HG03575 (cell line): ENCODE results near the gene MC1R.
"Not testable (repeated sequence)": the region's sequence is repeated elsewhere in the genome, so short reads cannot be mapped to it uniquely, and the experiment has no call there.

Experiments used
- ATAC-seq: cut with Tn5 transposase; IDR thresholded peaks from one replicate; pipeline ENCODE4 v1.9.1; 2021; ENCODE audit not compliant: unreplicated experiment, insufficient number of reproducible peaks, low FRiP score; ENCODE audit errors: extremely low read depth

Gene MC1R

DNA sequence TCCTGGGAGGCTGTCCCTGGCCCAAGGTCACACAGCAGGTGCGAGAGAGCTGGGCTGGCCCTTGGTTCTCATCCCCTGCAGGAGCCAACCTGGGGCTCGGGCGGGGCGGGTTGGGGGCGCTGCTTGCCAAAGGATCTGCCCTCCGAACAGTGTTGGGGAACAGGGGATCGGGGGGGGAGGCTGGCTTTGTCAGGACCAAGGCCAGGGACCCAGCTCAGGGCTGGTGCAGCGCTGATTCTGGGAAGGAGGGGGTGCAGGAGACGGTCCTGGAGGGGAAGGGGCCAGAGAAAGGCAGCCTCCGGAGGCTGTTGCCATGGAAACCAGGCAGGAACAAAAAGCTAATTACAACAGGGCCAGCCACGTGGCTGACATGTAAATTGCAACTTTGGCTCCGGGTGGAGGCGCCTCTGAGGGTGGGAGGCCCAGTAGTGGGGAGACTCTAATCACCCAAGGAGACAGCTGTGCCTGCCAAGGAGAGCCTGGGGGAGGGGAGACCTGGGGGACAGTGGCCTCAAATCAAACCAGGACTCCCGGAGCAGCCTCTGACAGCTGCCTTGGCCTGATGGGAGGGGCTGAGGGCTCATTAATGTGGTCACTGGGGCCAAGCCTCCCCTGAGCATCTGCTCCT lies 5.7 kb downstream of the MC1R start:
- no peak for ATAC-seq

GRCh38 chr16:89924925-89925307 lies 6.3 kb downstream of the MC1R start:
- ATAC-seq = no peak

GRCh38 chr16:89925596-89926079 lies 7.0 kb downstream of the MC1R start:
- no peak for ATAC-seq

GRCh38 chr16:89931305-89931896 lies 12.7 kb downstream of the MC1R start:
- ATAC-seq = no peak

DNA sequence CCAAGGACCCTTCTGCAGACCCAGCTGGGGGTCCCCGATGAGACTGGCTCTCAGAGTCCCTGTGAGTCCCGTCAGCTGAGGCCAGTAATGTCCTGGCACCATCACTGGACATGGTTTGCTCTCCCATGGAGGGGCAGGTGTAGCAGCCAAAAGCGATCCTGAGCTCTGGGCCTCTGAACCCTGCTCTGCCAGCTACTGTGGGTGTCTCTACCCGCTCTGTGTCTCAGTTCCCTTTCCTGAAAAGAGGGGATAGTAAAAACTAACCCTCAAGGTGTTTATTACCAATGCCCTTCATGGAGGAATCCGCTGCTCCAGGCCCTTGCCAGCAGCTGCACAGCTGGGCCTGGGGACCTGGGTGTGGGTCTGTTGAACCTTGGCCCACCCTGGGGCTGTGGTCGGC lies 13.3 kb downstream of the MC1R start:
- no peak for ATAC-seq

DNA sequence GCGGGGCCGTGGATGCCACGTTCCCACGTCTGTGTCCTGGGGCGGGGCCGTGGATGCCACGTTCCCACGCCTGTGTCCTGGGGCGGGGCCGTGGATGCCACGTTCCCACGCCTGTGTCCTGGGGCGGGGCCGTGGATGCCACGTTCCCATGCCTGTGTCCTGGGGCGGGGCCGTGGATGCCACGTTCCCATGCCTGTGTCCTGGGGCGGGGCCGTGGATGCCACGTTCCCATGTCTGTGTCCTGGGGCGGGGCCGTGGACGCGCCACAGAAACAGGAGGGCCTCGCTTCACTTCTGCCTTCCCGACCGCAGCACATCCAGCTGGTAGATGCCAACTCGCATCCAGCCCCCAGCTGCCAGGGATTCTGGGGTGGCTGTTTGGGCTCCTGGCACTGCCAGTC lies 15.4 kb downstream of the MC1R start:
- ATAC-seq = not testable (repeated sequence)

DNA sequence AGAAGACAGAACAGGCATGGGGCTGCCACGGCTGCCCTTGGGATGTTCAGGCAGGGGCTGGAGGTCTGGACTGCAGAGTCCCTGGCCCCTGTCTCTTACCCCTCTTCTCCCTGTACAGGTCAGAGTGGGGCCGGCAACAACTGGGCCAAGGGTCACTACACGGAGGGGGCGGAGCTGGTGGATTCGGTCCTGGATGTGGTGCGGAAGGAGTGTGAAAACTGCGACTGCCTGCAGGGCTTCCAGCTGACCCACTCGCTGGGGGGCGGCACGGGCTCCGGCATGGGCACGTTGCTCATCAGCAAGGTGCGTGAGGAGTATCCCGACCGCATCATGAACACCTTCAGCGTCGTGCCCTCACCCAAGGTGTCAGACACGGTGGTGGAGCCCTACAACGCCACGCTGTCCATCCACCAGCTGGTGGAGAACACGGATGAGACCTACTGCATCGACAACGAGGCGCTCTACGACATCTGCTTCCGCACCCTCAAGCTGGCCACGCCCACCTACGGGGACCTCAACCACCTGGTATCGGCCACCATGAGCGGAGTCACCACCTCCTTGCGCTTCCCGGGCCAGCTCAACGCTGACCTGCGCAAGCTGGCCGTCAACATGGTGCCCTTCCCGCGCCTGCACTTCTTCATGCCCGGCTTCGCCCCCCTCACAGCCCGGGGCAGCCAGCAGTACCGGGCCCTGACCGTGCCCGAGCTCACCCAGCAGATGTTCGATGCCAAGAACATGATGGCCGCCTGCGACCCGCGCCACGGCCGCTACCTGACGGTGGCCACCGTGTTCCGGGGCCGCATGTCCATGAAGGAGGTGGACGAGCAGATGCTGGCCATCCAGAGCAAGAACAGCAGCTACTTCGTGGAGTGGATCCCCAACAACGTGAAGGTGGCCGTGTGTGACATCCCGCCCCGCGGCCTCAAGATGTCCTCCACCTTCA lies 16.2 kb downstream of the MC1R start:
- no peak for ATAC-seq

GRCh38 chr16:89935620-89936019 lies 17.0 kb downstream of the MC1R start:
- not testable (repeated sequence) for ATAC-seq

GRCh38 chr16:89936034-89936433 lies 17.4 kb downstream of the MC1R start:
- no peak for ATAC-seq

DNA sequence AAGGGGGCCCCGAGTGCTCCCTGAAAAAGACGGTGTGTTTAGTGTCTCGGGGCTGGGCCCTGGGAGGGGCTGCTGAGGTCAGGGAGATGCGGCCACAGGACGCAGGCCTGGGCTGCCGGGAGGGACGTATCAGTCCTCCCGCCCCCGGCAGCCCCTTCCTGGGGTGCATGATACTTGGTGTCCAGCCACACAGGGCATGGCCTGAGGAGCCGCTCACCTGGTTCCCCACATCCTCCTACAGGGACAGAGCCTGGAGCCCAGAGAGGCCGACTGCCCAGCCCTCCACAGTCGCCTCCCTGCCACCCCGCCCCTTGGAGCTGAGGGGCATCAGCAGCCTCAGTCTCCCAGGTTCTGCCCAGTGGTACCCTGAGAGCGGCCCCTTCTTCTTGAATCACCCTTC lies 17.8 kb downstream of the MC1R start:
- ATAC-seq = no peak

DNA sequence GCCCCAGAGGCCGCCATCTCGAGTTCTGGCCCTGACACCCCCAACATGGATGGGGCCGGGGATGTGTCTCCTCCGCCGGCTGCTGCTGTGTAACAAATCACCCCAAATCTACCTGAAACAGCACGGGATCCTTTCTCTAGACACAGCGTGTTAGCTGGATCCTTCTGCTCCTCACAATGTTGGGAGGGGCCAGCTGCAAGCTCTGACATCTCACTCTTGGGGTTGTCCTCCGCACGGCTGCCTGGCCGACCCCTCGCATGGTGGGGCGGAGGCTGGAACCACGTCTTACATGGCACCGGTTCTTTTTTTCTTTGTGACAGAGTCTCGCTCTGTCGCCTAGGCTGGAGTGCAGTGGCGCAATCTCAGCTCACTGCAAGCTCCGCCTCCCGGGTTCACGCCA lies 18.3 kb downstream of the MC1R start:
- ATAC-seq = no peak

- ATAC-seq = no peak
Measured at GRCh38 chr16:89938175-89938885, 19.7 kb downstream of the MC1R start.

GRCh38 chr16:89944773-89945172 lies 26.1 kb downstream of the MC1R start:
- no peak for ATAC-seq

DNA sequence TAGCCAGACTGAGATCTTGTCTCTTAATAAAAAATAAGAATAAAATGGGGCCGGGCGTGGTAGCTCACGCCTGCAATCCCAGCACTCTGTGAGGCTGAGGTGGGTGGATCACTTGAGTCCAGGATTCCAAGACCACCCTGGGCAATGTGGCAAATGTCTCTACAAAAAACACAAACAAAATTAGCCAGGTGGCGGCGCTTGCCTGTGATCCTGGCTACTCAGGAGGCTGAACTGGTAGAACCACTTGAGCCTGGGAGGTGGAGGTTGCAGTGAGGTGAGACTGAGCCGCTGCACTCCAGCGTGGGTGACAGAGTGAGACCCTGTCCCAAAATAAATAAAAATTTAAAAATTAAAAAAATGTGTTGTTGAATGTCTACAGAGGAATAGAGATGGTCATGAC lies 27.0 kb downstream of the MC1R start:
- no peak for ATAC-seq

GRCh38 chr16:89946515-89946914 lies 27.9 kb downstream of the MC1R start:
- no peak for ATAC-seq

DNA sequence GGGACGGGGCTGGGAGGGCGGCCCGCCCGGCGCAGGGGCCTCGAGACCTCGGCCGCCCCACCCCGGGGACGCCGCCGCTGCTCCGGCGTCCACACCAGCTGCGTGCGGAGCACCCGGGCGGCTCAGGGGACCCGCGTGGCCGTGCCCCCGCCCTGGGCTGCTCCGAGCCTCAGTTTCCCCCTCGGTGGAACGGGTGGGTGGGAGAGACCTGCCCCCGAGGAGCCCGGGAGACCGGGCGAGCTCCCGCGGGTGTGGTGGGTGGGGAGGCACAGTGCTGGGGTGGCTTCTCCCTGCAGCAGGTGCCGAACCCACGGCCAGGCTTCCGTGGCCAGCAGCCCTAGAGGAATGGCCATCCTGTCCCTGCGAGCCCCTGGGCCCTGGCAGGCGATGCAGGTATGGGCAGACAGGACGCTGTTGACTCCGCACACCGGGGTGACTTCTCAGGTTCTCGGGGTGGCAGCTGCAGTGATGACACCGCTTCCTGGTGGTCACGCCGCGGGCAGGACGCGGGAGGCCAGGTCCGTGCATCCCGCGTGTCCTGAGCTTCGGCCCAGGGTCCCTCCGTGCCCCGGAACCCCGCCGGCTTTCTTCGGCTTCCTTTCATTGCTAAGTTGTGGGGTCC lies 30.6 kb downstream of the MC1R start:
- no peak for ATAC-seq

- no peak for ATAC-seq
Measured at GRCh38 chr16:89949756-89950155, 31.1 kb downstream of the MC1R start.

DNA sequence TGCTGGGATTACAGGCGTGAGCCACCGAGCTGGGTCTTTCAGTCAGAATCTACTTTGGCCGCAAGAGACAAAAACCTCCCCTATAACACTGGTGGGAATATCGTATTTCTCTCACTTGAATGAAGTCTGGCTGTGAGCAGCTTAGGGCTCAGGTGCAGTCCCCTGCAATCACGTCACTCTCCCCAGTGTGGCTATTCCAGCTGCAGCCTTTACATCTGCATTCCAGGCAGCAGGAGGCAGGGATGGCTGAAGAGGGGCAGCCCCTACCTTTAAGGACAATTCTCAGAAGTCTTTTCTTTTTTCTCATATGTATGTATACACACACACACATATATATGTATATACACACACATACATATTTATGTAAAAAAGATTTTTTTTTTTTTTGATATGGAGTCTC lies 32.8 kb downstream of the MC1R start:
- no peak for ATAC-seq

GRCh38 chr16:89952049-89952448 lies 33.4 kb downstream of the MC1R start:
- ATAC-seq = no peak
